ENCODE measurements around the gene SDCCAG8. TPM values are rescaled to one million over a fixed set of nuclear protein-coding genes. Genes with fewer than 3 reads are reported as not detected.
A peak's percentile ranks its signal among the peaks of the same experiment; 100 is the strongest.

SDCCAG8 gene
- total and polyA plus RNA-seq, 10 donors: 14.8 to 79.3 (median 46.5) TPM

GRCh38 chr1:243320224-243320623, 64.4 kb downstream of the SDCCAG8 start:
- Histone ChIP-seq H3K27ac (no peak overlapping the region), H3K9me3 (no peaks in the 10 kb centered on the region), H3K27me3 (replicated peaks in 1 of 7) (no peaks in the 10 kb centered on the region), H3K4me1 (peaks cover 0 to 5% (median 0%) of the 10 kb centered on the region in 6 donors), H3K36me3 (peaks cover 4 to 34% (median 13%) of the 10 kb centered on the region in 6 donors), H3K4me3 (no peak overlapping the region)
- TF ChIP-seq POLR2A (IDR thresholded peaks at IDR 0.05) (no peak), CTCF (IDR thresholded peaks at IDR 0.05 in 8 of 11, conservative IDR thresholded peaks at IDR 0.05 in 3 of 11) (no peak), POLR2AphosphoS5 (IDR thresholded peaks at IDR 0.05) (no peak)
- WGBS, 5 donors: 81 to 91% (median 88%) methylated on average over 7 of the region's 7 CpGs
- intact Hi-C loops (cut with DNase I; ENCODE audit: low total_unique reads): loop anchor here (10.0 kb wide), 1 partner anchor 855 kb away; no protein-coding TSS in a partner anchor
- no peak for DNase-seq

GRCh38 chr1:243322326-243322725, 66.5 kb downstream of the SDCCAG8 start:
- intact Hi-C loops (cut with DNase I; ENCODE audit: low total_unique reads): loop anchor here (10.0 kb wide), 1 partner anchor 858 kb away; no protein-coding TSS in a partner anchor
- DNase-seq: no peak
- TF ChIP-seq CTCF (IDR thresholded peaks at IDR 0.05 in 8 of 11, conservative IDR thresholded peaks at IDR 0.05 in 3 of 11) (no peak), POLR2A (IDR thresholded peaks at IDR 0.05) (no peak), POLR2AphosphoS5 (IDR thresholded peaks at IDR 0.05) (no peak)
- Histone ChIP-seq H3K4me3 (no peak overlapping the region), H3K36me3 (peaks cover 4 to 21% (median 10%) of the 10 kb centered on the region in 6 donors), H3K27me3 (replicated peaks in 1 of 7) (no peaks in the 10 kb centered on the region), H3K27ac (no peak overlapping the region), H3K4me1 (no peaks in the 10 kb centered on the region), H3K9me3 (no peaks in the 10 kb centered on the region)
- 56 to 85% (median 81%) methylated on average over 3 of the region's 3 CpGs for WGBS, 5 donors

- intact Hi-C loops (cut with DNase I; ENCODE audit: low total_unique reads): loop anchor here (10.0 kb wide), 1 partner anchor 859 kb away; no protein-coding TSS in a partner anchor
- TF ChIP-seq CTCF (IDR thresholded peaks at IDR 0.05 in 8 of 11, conservative IDR thresholded peaks at IDR 0.05 in 3 of 11): no peak
- no peak for TF ChIP-seq POLR2A (IDR thresholded peaks at IDR 0.05)
- TF ChIP-seq POLR2AphosphoS5 (IDR thresholded peaks at IDR 0.05): no peak
- 71 to 86% (median 81%) methylated on average over 4 of the region's 4 CpGs for WGBS, 5 donors
Measured at GRCh38 chr1:243323491-243323890, 67.7 kb downstream of the SDCCAG8 start.

GRCh38 chr1:243325305-243325890, 69.6 kb downstream of the SDCCAG8 start:
- Histone ChIP-seq H3K27ac (no peak overlapping the region), H3K27me3 (replicated peaks in 1 of 7) (no peaks in the 10 kb centered on the region), H3K4me1 (no peaks in the 10 kb centered on the region), H3K9me3 (no peaks in the 10 kb centered on the region), H3K4me3 (no peak overlapping the region), H3K36me3 (peaks cover 0 to 14% (median under 1%) of the 10 kb centered on the region in 6 donors)
- no peak for DNase-seq
- WGBS, 5 donors: 0 to 2% (median 0%) methylated on average over 1 of the region's 1 CpG
- intact Hi-C loops (cut with DNase I; ENCODE audit: low total_unique reads): loop anchor here (10.0 kb wide), 1 partner anchor 861 kb away; no protein-coding TSS in a partner anchor
- TF ChIP-seq POLR2A (IDR thresholded peaks at IDR 0.05): no peak
- TF ChIP-seq CTCF (IDR thresholded peaks at IDR 0.05 in 8 of 11, conservative IDR thresholded peaks at IDR 0.05 in 3 of 11): peak; percentile 43 to 83 (median 77)
- TF ChIP-seq POLR2AphosphoS5 (IDR thresholded peaks at IDR 0.05): no peak

More at GRCh38 chr1:243323491-243323890, 67.7 kb downstream of the SDCCAG8 start:
- H3K27me3 ChIP-seq (replicated peaks in 1 of 7): no peaks in the 10 kb centered on the region
- H3K4me1 ChIP-seq: no peaks in the 10 kb centered on the region
- H3K9me3 ChIP-seq: no peaks in the 10 kb centered on the region
- no peak overlapping the region for H3K4me3 ChIP-seq
- no peak for DNase-seq
- no peak overlapping the region for H3K27ac ChIP-seq
- peaks cover 0 to 17% (median 5%) of the 10 kb centered on the region in 6 donors for H3K36me3 ChIP-seq

All from spleen (tissue), 11 donors.